Activated CD4-positive, alpha-beta T cell treated with anti-CD3 and anti-CD28 coated beads, Interleukin-2, amount 50 U/mL, for 16 hours (primary cell): ENCODE measurements around the gene KMT2A.
"Not testable (repeated sequence)": the region's sequence is repeated elsewhere in the genome, so short reads cannot be mapped to it uniquely, and the experiment has no call there.

Experiments used
- DNase-seq: peaks from one replicate; pipeline ENCODE4 v3.0.0-alpha.2; 2020

Gene KMT2A

GRCh38 chr11:118435893-118436624 lies at the start of gene KMT2A:
TSS of gene KMT2A (plus strand) at chr11:118436492. CDS start at chr11:118436513, 21 bp downstream.
- peak; percentile 95 for DNase-seq

DNA sequence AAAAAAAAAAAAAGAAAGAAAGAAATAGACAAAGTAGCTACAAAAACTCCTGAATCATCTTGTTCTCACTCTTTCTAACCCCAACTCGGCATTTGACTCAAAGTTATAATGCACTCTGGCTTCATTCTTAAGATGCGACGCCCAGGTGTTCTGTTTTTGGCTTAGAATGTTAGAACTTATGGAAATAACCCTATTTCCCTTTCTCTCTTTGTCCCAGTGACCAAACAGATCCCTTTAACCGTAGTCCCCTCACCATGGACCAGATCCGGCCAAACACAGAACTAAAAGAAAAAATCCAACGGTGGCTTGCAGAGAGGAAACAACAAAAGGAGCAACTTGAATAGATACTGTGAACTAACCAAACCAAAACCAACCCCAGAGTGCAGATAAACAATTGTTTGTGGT lies 40.2 kb upstream of the KMT2A start:
- DNase-seq, result peak; percentile 60

DNA sequence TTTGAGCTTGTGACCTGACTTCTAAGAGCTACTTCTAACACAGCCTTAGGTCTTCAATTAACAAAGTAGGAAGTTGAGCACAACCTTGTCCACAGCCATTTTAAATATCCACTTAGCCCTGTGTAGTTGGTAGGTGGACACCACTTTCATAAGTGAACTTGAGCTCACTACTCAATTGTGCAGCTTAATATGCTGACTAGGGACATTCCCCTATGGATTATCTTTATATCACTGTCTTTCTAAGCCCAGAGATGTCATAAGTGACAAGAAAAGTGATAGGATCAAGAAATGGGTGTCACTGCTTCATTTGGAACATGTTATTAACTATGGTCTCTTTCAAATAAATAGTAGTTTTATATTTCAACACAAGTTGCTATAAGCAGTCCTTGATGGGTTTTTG lies 38.8 kb upstream of the KMT2A start:
- no peak for DNase-seq

- DNase-seq, result peak; percentile 82
These were observed 37.3 kb upstream of the KMT2A start for GRCh38 chr11:118398791-118399559.

DNA sequence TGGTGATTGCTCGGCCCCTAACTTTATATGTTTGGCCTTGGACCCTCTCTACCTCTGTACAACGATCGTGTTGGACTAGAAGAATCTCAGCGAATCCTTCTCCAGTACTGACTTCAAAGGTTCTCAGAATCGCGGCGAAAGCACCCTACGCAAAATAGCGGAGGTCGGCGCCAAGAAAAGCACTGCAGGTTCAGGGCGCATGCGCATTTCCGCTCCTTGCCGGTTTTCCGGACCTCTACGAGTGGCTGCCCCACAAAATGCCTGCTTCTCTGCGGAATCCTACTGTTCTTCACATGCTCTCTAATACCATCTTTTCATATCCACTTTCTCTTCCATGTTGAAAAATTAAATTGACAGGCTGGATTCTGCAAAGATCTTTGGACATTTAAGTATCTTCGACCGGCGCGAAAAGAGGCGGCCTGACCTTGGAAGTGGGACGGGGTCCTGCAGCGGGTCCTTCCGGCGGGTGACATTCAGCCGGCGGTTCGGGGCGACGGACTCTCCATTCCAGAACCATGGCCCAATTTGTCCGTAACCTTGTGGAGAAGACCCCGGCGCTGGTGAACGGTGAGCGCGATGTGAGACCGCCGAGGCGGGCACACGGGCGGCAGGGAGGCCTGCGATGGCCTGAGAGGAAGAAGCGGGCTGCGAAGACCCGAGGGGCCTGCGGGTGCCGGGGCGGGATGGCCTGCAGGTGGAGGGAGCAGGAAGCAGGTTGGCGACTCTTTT lies 35.0 kb upstream of the KMT2A start, which contains the start of gene ATP5MG:
Gene ATP5MG, plus strand, starts transcription at position 456 of the 729 bp plus-strand sequence. Its CDS starts 60 bp downstream, at position 516.
- peak; percentile 93 for DNase-seq

GRCh38 chr11:118401880-118402590 lies 34.3 kb upstream of the KMT2A start:
- DNase-seq, result no peak

- DNase-seq, result not testable (repeated sequence)
These were observed 33.7 kb upstream of the KMT2A start for GRCh38 chr11:118402594-118402993.

DNA sequence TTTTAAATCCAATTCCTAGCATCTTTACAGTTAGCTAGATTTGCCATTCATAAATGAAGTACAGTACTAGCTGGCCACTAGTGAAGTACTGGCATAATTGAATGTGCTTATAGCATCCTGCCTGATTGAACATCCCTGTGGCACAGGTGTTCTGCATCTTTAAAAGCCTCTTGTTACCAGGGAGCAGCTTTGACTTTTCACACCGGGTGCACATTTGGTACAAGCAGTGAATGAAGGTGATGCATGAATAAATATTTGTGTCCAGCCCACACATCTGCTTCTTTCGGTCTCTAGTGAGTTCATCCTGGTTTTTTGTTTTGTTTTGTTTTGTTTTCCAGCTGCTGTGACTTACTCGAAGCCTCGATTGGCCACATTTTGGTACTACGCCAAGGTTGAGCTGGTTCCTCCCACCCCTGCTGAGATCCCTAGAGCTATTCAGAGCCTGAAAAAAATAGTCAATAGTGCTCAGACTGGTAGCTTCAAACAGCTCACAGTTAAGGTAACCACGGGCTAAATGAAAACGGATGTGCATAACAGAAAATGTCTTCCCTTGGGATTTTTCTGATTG lies 29.6 kb upstream of the KMT2A start:
- DNase-seq, result no peak

GRCh38 chr11:118410055-118410745 lies 26.1 kb upstream of the KMT2A start:
- no peak for DNase-seq

- DNase-seq, result no peak
These were observed 24.8 kb upstream of the KMT2A start for GRCh38 chr11:118411530-118411929.

- DNase-seq, result no peak
These were observed 23.4 kb upstream of the KMT2A start for GRCh38 chr11:118412921-118413320.

GRCh38 chr11:118415062-118415738 lies 21.1 kb upstream of the KMT2A start:
- DNase-seq, result no peak

DNA sequence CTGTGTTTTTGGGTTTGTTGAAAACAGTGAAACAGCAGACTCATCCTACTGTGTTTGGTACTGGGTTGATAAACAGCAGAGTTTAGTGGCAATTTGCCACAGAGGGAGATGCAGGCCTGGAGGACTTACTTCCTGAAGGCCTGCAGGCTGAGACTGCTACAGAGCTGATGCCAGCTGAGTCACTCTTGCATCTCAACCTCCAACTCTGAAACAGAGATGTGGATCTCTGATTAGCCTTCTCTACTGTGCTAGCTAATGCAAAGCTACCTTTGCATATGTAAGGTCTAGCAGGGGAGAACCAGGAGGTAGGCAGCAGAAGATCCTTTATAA lies 20.6 kb upstream of the KMT2A start:
- DNase-seq, result peak; percentile 65

GRCh38 chr11:118416900-118417299 lies 19.4 kb upstream of the KMT2A start:
- DNase-seq, result not testable (repeated sequence)

GRCh38 chr11:118417801-118418200 lies 18.5 kb upstream of the KMT2A start:
- no peak for DNase-seq

- no peak for DNase-seq
These were observed 17.5 kb upstream of the KMT2A start for GRCh38 chr11:118418766-118419165.

DNA sequence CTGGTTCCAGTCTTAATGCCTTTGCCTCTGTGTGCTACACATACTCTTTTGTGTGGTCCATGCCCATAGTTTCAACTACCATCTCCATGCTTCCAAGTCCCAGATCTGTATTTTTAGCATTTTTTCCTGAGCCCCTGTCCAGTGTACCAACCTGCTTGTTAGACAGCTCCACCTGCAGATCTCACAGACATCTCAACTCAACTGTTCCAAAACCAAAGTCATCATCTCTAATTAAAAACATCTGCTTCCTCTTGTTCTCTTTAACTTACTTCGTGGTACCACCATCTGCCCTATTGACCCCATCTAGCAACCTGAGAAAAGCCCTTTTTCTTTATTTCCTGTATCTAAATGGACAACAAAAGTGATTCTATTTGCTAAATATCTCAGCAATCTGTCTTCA lies 8.6 kb upstream of the KMT2A start:
- no peak for DNase-seq

- DNase-seq, result no peak
These were observed 5.3 kb upstream of the KMT2A start for GRCh38 chr11:118430956-118431355.

GRCh38 chr11:118434123-118434552 lies 2.2 kb upstream of the KMT2A start:
- no peak for DNase-seq

DNA sequence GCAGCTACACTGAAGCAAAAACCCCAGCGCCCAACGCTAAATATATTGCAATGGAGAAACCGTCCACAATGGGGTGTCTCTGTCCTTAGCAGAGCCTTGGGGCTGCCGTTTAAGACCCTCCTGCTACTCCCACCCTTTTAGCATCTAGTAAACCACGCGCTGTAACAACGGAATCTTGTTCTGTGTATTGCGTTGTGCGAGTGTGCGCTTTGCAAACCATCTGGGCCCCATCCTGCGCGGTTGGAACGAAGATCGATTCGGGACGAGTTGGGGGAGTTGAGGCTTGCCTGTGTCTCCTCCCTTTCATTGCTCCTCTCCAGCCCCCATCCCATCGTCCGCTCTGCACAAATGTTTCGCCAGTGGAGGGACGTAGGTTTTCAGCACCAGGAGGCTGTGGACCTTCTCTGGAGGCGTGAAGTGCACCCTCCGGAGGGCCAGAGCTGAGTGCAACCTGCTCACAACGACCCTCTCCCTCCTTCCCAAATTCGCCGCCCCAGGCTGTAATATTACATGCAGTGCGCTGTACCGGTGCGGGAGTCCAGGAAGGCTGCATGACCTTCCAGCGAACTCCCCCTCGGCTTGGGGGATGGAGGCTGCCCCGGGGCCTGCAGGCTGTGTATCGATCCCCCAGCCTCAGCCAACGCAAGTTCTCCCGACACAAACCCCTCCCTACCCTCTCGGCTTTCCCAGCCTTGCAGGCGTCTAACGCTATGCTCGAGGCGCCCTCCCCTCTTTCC lies 1.6 kb upstream of the KMT2A start:
- peak; percentile 71 for DNase-seq
